Thymus (tissue), 14 donors: ENCODE measurements around the gene TEX11. TPM values are rescaled to one million over a fixed set of nuclear protein-coding genes. Genes with fewer than 3 reads are reported as not detected.
A peak's percentile ranks its signal among the peaks of the same experiment; 100 is the strongest.
"Not testable (repeated sequence)": the region's sequence is repeated elsewhere in the genome, so short reads cannot be mapped to it uniquely, and the experiment has no call there.

ENCODE experiments used
- DNase-seq, 9 donors: peaks; one replicate each; pipeline ENCODE4 v3.0.0-alpha.2; 2013; ENCODE audit warnings: low spot score in 9 of 9, low read depth in 6 of 9, missing footprints in 1 of 9
- H3K27ac ChIP-seq, 2 donors: one replicate each; pipeline ENCODE4 v1.5.1; 2013; ENCODE audit warnings: control low read depth in 1 of 2, low read depth in 1 of 2, low read length in 1 of 2, mild to moderate bottlenecking in 1 of 2, moderate library complexity in 1 of 2
- H3K27me3 ChIP-seq, 2 donors: one replicate each; pipeline ENCODE4 v1.5.1; 2013; ENCODE audit warnings: low read length in 1 of 2; ENCODE audit not compliant: control insufficient read depth in 2 of 2, insufficient read depth in 1 of 2
- H3K36me3 ChIP-seq, 2 donors: one replicate each; pipeline ENCODE4 v1.5.1; 2013; ENCODE audit warnings: low read length in 1 of 2, mild to moderate bottlenecking in 1 of 2, moderate library complexity in 1 of 2; ENCODE audit not compliant: control insufficient read depth in 2 of 2, insufficient read depth in 2 of 2
- H3K4me1 ChIP-seq, 2 donors: one replicate each; pipeline ENCODE4 v1.5.1; 2013; ENCODE audit warnings: low read length in 2 of 2; ENCODE audit not compliant: control insufficient read depth in 2 of 2, insufficient read depth in 2 of 2
- H3K4me3 ChIP-seq, 2 donors: one replicate each; pipeline ENCODE4 v1.5.1; 2013; ENCODE audit warnings: low read length in 2 of 2, control low read depth in 1 of 2, mild to moderate bottlenecking in 1 of 2
- H3K9me3 ChIP-seq, 2 donors: one replicate each; pipeline ENCODE4 v1.5.1; 2013; ENCODE audit warnings: low read length in 1 of 2, mild to moderate bottlenecking in 1 of 2; ENCODE audit not compliant: control insufficient read depth in 2 of 2, insufficient read depth in 1 of 2
- WGBS: extraction: QIAGEN DNeasy Blood & Tissue Kit; methylation state at CpG from one replicate; pipeline ENCODE4 v1.1.7; 2013; 5-methylcytosine and 5-hydroxymethylcytosine counted together
- long read RNA-seq, 10 donors: transcript quantifications; one replicate each; lab custom pipeline, GENCODE V29; 2026
- polyA plus RNA-seq: library from polyadenylated mRNA; stranded (reverse); fragments of 200-250 nt; gene quantifications from one replicate; pipeline ENCODE4 v1.2.3, GENCODE V29; 2013
- total RNA-seq: library from RNA; stranded (reverse); fragments of 120-200 nt; gene quantifications from one replicate; pipeline ENCODE4 v1.2.4, GENCODE V29; 2013
- donor health status: healthy.

TEX11 gene
- total RNA-seq (0.14 TPM), polyA plus RNA-seq (0.05 TPM)
- long read RNA-seq, donor 1 = 0 reads
- long read RNA-seq, donor 2 = 0 reads
- long read RNA-seq, donor 3 = 0 reads
- long read RNA-seq, donor 4 = 0 reads
- long read RNA-seq, donor 5 = 0 reads
- long read RNA-seq, donor 6 = 0 reads
- long read RNA-seq, donor 7 = 0 reads
- long read RNA-seq, donor 8 = 0 reads
- long read RNA-seq, donor 9 = 0 reads
- long read RNA-seq, donor 10 = 0 reads

DNA sequence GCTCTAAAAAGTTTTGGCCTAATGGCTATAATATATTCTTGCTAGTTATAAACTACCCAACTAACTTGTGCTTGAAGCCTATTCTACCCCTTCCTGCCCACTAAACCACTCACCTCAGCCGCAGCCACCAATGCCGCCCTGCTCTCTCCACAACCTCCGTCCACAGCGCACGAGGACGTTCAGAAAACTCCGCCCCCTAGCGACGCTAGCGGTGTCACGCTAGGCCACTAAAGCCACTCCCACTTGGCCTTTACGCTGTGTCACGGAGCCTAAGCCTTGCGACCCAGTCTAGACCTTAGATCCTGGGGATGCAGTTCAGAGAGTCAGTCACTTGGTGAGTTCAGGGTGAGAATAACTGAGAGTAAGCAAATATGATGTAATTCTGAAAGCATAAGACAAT lies at the start of gene TEX11:
Gene TEX11, minus strand, starts transcription at position 171 of the 400 bp plus-strand sequence. CDS start 922 bp downstream, outside the sequence.
- H3K36me3 ChIP-seq = no peaks in the 10 kb centered on the region
- no peaks in the 10 kb centered on the region for H3K27me3 ChIP-seq
- no peak for DNase-seq
- no peaks in the 10 kb centered on the region for H3K4me1 ChIP-seq
- WGBS = 96% methylated on average over 14 of the region's 14 CpGs
- no peak within 1 kb of the TSS for H3K4me3 ChIP-seq
- H3K9me3 ChIP-seq = no peaks in the 10 kb centered on the region
- no peak within 1 kb of the TSS for H3K27ac ChIP-seq

DNA sequence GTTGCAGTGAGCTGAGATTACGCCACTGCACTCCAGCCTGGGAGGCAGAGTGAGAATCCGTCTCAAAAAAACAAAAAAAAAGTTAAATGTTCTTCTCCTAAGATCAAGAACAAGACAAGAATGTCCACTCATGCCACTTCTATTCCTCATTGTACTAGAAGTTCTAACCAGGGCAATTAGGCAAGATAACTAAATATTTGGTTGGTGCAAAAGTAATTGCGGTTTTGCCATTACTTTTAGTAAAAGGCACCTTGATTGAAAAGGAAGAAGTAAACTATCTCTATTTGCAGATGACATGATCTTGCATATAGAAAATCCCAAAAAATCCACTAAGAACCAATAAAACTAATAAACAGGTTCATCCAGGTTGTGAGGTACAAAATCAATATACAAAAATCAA lies 46.4 kb upstream of the TEX11 start:
- no peaks in the 10 kb centered on the region for H3K36me3 ChIP-seq
- no peaks in the 10 kb centered on the region for H3K9me3 ChIP-seq
- WGBS = 95% methylated on average over 3 of the region's 3 CpGs
- H3K27me3 ChIP-seq = no peaks in the 10 kb centered on the region
- DNase-seq = no peak
- no peak overlapping the region for H3K4me3 ChIP-seq
- H3K4me1 ChIP-seq = no peaks in the 10 kb centered on the region
- no peak overlapping the region for H3K27ac ChIP-seq

DNA sequence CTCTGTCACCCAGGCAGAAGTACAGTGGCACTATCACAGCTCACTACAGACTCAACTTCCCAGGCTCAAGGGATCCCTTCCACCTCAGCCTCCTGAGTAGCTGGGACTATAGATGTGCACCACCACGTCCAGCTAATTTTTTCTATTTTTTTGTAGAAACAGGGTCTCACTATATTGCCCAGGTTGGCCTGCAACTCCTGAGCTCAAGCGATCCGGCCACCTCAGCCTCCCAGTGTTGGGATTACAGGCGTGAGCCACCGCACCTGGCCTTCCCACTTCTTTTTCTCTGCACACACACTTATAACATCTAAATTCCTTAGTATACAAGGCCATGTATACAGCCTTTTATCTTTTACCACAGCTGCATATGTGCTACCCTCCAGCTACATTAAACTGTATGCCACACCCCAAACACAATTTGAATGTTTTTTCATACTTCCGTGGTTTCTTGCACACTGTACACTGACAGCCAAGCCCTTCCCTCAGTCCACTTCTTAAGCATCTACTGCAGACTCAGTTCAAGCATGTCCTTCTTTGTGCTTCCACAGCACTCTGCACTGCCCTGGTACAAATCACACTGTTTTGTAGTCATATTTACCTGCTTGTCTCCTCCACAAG lies 15.9 kb upstream of the TEX11 start:
- WGBS = 95% methylated on average over 6 of the region's 6 CpGs
- Histone ChIP-seq H3K4me3 (no peak overlapping the region), H3K36me3 (peaks cover 5 to 10% of the 10 kb centered on the region in 2 donors), H3K27ac (no peak overlapping the region), H3K27me3 (no peaks in the 10 kb centered on the region), H3K4me1 (no peaks in the 10 kb centered on the region), H3K9me3 (no peaks in the 10 kb centered on the region)
- DNase-seq = no peak

DNA sequence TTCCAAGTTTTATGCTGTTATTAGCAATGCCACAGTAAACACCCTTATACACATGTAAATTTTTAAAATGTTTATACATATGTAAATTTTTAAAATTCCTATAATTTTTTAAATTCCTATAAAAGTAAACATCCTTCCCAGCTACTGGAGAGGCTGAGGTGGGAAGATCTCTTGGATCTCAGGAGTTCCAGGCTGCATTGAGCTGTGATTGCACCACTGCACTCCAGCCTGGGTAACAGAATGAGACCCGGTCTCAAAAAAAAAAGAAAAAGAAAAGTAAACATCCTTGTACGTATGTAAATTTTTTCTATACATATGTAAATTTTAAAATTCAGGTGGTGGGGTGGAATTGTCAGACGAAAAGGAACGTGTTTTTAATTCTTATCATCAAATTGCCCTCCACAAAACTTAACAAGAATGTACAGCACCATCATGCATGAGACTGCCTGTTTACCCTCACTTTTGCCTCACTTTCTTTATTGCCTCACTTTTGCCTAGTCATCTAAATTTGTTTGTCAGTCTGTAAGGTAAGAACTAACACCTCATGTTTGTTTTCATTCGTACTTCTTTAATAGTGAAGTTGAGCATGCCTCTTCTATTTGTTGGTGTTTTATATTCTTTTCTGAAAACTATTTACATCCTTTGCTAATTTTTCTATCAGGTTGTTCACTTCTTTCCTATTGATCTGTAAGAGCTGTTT lies 14.4 kb upstream of the TEX11 start:
- Histone ChIP-seq H3K36me3 (peaks cover 5 to 10% of the 10 kb centered on the region in 2 donors), H3K9me3 (no peaks in the 10 kb centered on the region), H3K27ac (no peak overlapping the region), H3K4me3 (no peak overlapping the region), H3K27me3 (no peaks in the 10 kb centered on the region), H3K4me1 (no peaks in the 10 kb centered on the region)
- 56% methylated on average over 5 of the region's 5 CpGs for WGBS
- DNase-seq = no peak

DNA sequence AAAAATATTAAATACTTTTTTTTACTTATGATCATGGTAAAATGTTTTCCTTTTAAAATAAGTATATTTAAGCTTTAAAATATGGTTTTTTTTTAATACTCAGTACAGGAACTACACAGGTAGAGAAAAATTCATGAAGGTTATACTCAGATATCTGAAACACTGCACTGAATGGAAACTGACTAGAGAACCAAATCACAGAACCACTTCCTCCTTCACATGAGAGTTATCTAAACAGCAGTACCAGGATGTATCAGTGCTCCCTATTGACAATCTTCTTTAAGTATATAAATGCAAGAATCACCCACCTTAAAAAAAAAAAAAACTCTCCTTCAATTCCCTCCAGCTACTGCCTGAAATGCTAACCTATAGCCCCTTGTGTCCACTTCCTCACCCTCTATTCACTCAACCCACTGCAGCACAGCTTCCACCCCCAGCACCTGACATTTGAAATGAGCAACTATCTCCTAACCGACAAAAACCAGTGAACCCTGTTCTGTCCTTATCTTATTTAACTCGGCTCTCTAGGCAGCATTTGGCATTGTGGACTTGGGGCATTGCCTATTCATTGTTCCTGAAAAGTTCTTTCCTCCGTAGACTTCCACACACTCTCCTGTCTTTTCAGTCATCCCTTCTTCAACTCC lies 13.3 kb upstream of the TEX11 start:
- Histone ChIP-seq H3K9me3 (no peaks in the 10 kb centered on the region), H3K27ac (no peak overlapping the region), H3K4me3 (no peak overlapping the region), H3K27me3 (no peaks in the 10 kb centered on the region), H3K4me1 (no peaks in the 10 kb centered on the region), H3K36me3 (peaks cover 5 to 10% of the 10 kb centered on the region in 2 donors)
- DNase-seq = peak in 1 of 9 donors; percentile 6
- WGBS = 47% methylated on average over 3 of the region's 3 CpGs

DNA sequence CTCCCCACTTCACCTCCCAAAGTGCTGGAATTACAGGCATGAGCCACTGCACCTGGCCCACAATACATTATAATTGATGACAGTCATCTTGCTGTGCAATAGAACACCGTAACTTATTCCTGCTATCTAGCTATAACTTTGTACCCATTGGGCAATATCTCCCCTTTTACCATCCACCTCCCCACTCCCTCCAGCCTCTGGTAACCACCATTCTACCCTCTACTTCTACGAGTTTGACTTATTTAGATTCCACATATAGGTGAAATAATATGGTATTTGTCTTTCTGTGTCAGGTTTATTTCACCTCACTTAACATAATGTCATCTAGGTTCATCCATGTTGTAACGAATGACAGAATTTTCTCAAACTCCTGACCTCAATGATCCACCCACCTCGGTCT lies 8.2 kb upstream of the TEX11 start:
- no peaks in the 10 kb centered on the region for H3K27me3 ChIP-seq
- no peaks in the 10 kb centered on the region for H3K36me3 ChIP-seq
- no peak overlapping the region for H3K27ac ChIP-seq
- H3K4me1 ChIP-seq = no peaks in the 10 kb centered on the region
- no peaks in the 10 kb centered on the region for H3K9me3 ChIP-seq
- WGBS = 96% methylated on average over 4 of the region's 4 CpGs
- no peak for DNase-seq
- H3K4me3 ChIP-seq = no peak overlapping the region

DNA sequence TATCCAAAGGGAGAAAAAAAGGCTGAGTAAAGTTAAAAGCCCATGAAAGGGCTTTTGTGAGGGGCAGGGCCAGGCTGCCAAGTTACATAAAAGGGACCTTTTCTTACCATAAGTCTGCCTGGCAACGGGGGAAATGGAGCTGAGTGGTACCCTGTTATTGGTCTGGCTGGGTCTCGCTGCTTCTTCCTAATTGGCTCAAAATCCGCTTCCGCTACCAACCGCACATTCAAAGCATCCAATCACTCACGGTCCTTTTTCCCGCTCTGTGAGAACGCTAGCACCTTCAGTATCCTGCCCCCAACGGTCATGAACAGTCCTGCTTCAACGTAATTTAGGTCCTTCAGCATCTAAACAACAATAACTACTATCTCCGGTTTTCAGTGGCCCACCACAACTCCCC lies 611 bp downstream of the TEX11 start:
- Histone ChIP-seq H3K27ac (no peak overlapping the region), H3K4me3 (no peak overlapping the region), H3K36me3 (no peaks in the 10 kb centered on the region), H3K27me3 (no peaks in the 10 kb centered on the region), H3K4me1 (no peaks in the 10 kb centered on the region), H3K9me3 (no peaks in the 10 kb centered on the region)
- WGBS = 97% methylated on average over 11 of the region's 11 CpGs
- no peak for DNase-seq

DNA sequence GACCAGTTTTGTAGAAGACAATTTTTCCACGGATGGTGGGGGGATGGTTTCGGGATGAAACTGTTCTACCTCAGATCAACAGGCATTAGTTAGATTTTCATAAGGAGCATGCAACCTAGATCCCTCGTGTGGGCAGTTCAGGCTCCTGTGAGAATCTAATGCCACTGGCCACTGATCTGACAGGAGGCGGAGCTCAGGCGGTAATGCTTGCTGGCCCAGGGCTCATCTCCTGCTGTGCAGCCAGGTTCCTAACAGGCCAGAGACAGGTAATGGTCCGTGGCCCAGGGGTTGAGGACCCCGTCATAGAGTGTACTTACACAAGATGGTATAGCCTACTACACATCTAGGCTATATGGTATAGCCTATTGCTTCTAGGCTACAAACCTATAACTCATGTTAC lies 7.0 kb downstream of the TEX11 start:
- H3K27me3 ChIP-seq = no peaks in the 10 kb centered on the region
- H3K4me1 ChIP-seq = no peaks in the 10 kb centered on the region
- H3K9me3 ChIP-seq = no peaks in the 10 kb centered on the region
- 91% methylated on average over 7 of the region's 7 CpGs for WGBS
- DNase-seq = no peak
- H3K27ac ChIP-seq = no peak overlapping the region
- H3K4me3 ChIP-seq = no peak overlapping the region
- no peaks in the 10 kb centered on the region for H3K36me3 ChIP-seq

DNA sequence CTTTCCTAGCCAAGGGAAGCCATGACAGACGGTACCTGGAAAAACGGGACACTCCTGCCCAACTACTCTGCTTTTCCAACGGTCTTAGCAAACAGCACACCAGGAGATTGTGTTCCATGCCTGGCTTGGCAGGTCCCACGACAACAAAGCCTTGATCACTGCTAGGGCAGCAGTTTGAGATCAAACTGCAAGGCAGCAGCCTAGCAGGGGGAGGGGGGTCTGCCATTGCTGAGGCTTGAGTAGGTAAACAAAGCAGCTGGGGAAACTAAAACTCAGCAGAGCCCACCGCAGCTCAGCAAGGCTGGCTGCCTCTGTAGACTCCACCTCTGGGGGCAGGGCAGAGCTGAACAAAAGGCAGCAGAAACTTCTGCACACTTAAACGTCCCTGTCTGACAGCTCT lies 18.1 kb downstream of the TEX11 start:
- not testable (repeated sequence) for H3K9me3 ChIP-seq, H3K4me3 ChIP-seq, H3K4me1 ChIP-seq, H3K27me3 ChIP-seq, H3K36me3 ChIP-seq, H3K27ac ChIP-seq
- WGBS = 52% methylated on average over 6 of the region's 6 CpGs
- DNase-seq = peak in 8 of 9 donors; percentile 1 to 50 (median 10)
